NB4 (cell line): ENCODE data around the gene C1QTNF7.

Source experiments
- POLR2A ChIP-seq: IDR thresholded peaks from 2 replicates; pipeline ENCODE4 v1.6.1; 2011; ENCODE audit warnings: mild to moderate bottlenecking; ENCODE audit not compliant: insufficient read length; ENCODE audit errors: extremely low read depth
- TF ChIP-seq, protein P1 (sequence below): IDR thresholded peaks from one replicate; pipeline ENCODE4 v1.5.1; 2012; ENCODE audit warnings: low read depth, low read length

- TF ChIP-seq, protein P1, sequence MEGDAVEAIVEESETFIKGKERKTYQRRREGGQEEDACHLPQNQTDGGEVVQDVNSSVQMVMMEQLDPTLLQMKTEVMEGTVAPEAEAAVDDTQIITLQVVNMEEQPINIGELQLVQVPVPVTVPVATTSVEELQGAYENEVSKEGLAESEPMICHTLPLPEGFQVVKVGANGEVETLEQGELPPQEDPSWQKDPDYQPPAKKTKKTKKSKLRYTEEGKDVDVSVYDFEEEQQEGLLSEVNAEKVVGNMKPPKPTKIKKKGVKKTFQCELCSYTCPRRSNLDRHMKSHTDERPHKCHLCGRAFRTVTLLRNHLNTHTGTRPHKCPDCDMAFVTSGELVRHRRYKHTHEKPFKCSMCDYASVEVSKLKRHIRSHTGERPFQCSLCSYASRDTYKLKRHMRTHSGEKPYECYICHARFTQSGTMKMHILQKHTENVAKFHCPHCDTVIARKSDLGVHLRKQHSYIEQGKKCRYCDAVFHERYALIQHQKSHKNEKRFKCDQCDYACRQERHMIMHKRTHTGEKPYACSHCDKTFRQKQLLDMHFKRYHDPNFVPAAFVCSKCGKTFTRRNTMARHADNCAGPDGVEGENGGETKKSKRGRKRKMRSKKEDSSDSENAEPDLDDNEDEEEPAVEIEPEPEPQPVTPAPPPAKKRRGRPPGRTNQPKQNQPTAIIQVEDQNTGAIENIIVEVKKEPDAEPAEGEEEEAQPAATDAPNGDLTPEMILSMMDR: no peak
- no peak for TF ChIP-seq POLR2A
Observed at GRCh38 chr4:15479913-15480185, 52.0 kb downstream of the C1QTNF7 start.
